Panc1 (cell line): Measurements from ENCODE around the gene BAG1.

Experiments
- CTCF ChIP-seq: fragments of 450-650 bp; IDR thresholded peaks from 2 replicates; pipeline ENCODE4 v1.5.1; 2017; ENCODE audit warnings: mild to moderate bottlenecking
- POLR2AphosphoS5 ChIP-seq: IDR thresholded peaks from 2 replicates; pipeline ENCODE4 v1.6.1; 2012; ENCODE audit warnings: mild to moderate bottlenecking, low read depth, low read length, moderate library complexity

GRCh38 chr9:33256236-33256635 is 8.3 kb downstream of the BAG1 start:
- TF ChIP-seq CTCF (no peak), POLR2AphosphoS5 (no peak)
